GM12878 (cell line): Measurements from ENCODE around the gene SYS1. TPM values are rescaled to one million over a fixed set of nuclear protein-coding genes. Genes with fewer than 3 reads are reported as not detected.

Experiments
- ATAC-seq: fragments of 200-7000 bp; cut with Tn5 transposase; 3 replicates; pipeline ENCODE4 v1.9.1; 2020; ENCODE audit warnings: mild to moderate bottlenecking, moderate library complexity
- BruUV-seq: library from RNA; stranded (reverse); fragments of 400-500 nt; replicated peaks from 2 replicates; lab custom pipeline; 2021; lab: Mats Ljungman, UMichigan
- CTCF ChIA-PET: fragments of 300-600 bp; sonication (Branson Sonifier 250); formaldehyde crosslinking; extraction: SDS; loops from one replicate; lab custom pipeline; 2021; ENCODE audit warnings: inconsistent platforms; lab: Yijun Ruan, JAX
- POLR2A ChIA-PET: fragments of 350-600 bp; formaldehyde crosslinking; extraction: SDS; loops from one replicate; lab custom pipeline; 2021; ENCODE audit warnings: inconsistent platforms; lab: Charles Lee
- RAD21 ChIA-PET: fragments of 300-600 bp; sonication (Branson Sonifier 250); formaldehyde crosslinking; loops from one replicate; lab custom pipeline; 2023; ENCODE audit warnings: antibody characterized with exemption; ENCODE audit not compliant: unreplicated experiment; lab: Charles Lee
- SMC1A ChIA-PET: fragments of 300-600 bp; sonication (Branson Sonifier 250); formaldehyde crosslinking; loops from one replicate; lab custom pipeline; 2023; ENCODE audit not compliant: unreplicated experiment, uncharacterized antibody; lab: Charles Lee
- DNase-seq: peaks from one replicate; pipeline ENCODE4 v3.0.0-alpha.2; 2011; ENCODE audit warnings: low read depth, low spot score
- FAIRE-seq: peaks from 3 replicates; lab custom pipeline; 2011; peaks lifted over from hg19 to GRCh38; lab: Jason Lieb, UNC
- H2AFZ ChIP-seq: 2 replicates; pipeline ENCODE4 v1.6.0; 2011; ENCODE audit warnings: low read depth, low read length, control low read depth; ENCODE audit not compliant: control insufficient read depth
- H3K27ac ChIP-seq: 2 replicates; pipeline ENCODE4 v1.5.1; 2011; ENCODE audit warnings: control low read depth; ENCODE audit not compliant: control insufficient read depth, insufficient read depth
- H3K27me3 ChIP-seq, 2 experiments: replicated peaks in 1 of 2; 2 replicates each; pipeline versions ENCODE4 v1.6.0 to v1.6.1; 2011; ENCODE audit warnings: low read length in 1 of 2; ENCODE audit not compliant: control insufficient read depth in 2 of 2, insufficient read depth in 2 of 2
- H3K36me3 ChIP-seq, 2 experiments: 2 replicates each; pipeline ENCODE4 v1.5.1; 2011; ENCODE audit warnings: low read length in 1 of 2; ENCODE audit not compliant: control insufficient read depth in 2 of 2, insufficient read depth in 2 of 2
- H3K4me1 ChIP-seq: 2 replicates; pipeline ENCODE4 v1.6.1; 2011; ENCODE audit warnings: mild to moderate bottlenecking, low read length, moderate library complexity, mixed read lengths; ENCODE audit not compliant: control insufficient read depth, insufficient read depth
- H3K4me2 ChIP-seq: 2 replicates; pipeline ENCODE4 v1.6.0; 2011; ENCODE audit warnings: control low read depth; ENCODE audit not compliant: control insufficient read depth, insufficient read depth
- H3K4me3 ChIP-seq: fragments of 200-600 bp; sonication (generic); 2 replicates; pipeline ENCODE4 v1.5.1; 2016
- H3K79me2 ChIP-seq: 2 replicates; pipeline ENCODE4 v1.6.0; 2011; ENCODE audit warnings: low read length; ENCODE audit not compliant: control insufficient read depth, insufficient read depth
- H3K9ac ChIP-seq: 2 replicates; pipeline ENCODE4 v1.8.0; 2011; ENCODE audit warnings: low read length, control low read depth, mixed read lengths; ENCODE audit not compliant: control insufficient read depth, insufficient read depth
- H3K9me3 ChIP-seq: replicated peaks from 3 replicates; pipeline ENCODE4 v1.5.1; 2011; ENCODE audit warnings: mild to moderate bottlenecking, low read length; ENCODE audit not compliant: control insufficient read depth, insufficient read depth
- H4K20me1 ChIP-seq: 2 replicates; pipeline ENCODE4 v1.6.0; 2011; ENCODE audit not compliant: control insufficient read depth, insufficient read depth
- BMI1 ChIP-seq: fragments of 450-650 bp; IDR thresholded peaks from 2 replicates; pipeline ENCODE4 v1.6.1; 2016; ENCODE audit warnings: mild to moderate bottlenecking, moderate library complexity, borderline replicate concordance
- CBFB ChIP-seq: IDR thresholded peaks from 2 replicates; pipeline ENCODE4 v1.6.1; 2016; ENCODE audit warnings: antibody characterized with exemption, low read depth
- EP300 ChIP-seq, 2 experiments: fragments of 150-350 bp in 1 of 2; IDR thresholded peaks; 2 replicates each; pipeline ENCODE4 v1.6.1; 2011 to 2012; ENCODE audit warnings: low read depth in 2 of 2, low read length in 2 of 2, borderline replicate concordance in 1 of 2, improper control_type of control experiment in 1 of 2, inconsistent platforms in 1 of 2; ENCODE audit not compliant: control insufficient read depth in 1 of 2
- ETV6 ChIP-seq, 2 experiments: fragments of 450-650 bp in 1 of 2; IDR thresholded peaks in 1 of 2; conservative IDR thresholded peaks in 1 of 2; 2 replicates each; pipeline ENCODE4 v1.6.1; 2014; ENCODE audit warnings: antibody characterized with exemption in 1 of 2, borderline replicate concordance in 1 of 2, low read depth in 1 of 2, mild to moderate bottlenecking in 1 of 2, moderate library complexity in 1 of 2
- FOS ChIP-seq: IDR thresholded peaks from 3 replicates; pipeline ENCODE4 v1.6.1; 2011; ENCODE audit warnings: borderline replicate concordance; ENCODE audit not compliant: insufficient read length; ENCODE audit errors: extremely low read depth
- MTA2 ChIP-seq: fragments of 450-650 bp; IDR thresholded peaks from 2 replicates; pipeline ENCODE4 v1.6.1; 2016; ENCODE audit warnings: low read depth, mild to moderate bottlenecking, moderate library complexity
- NR2C1 ChIP-seq: fragments of 450-650 bp; IDR thresholded peaks from 2 replicates; pipeline ENCODE4 v1.6.1; 2017; ENCODE audit warnings: antibody characterized with exemption, mild to moderate bottlenecking, moderate library complexity
- RBBP5 ChIP-seq: fragments of 200-600 bp; sonication (generic); conservative IDR thresholded peaks from 2 replicates; pipeline ENCODE4 v1.6.1; 2016
- TCF3 ChIP-seq: IDR thresholded peaks from 2 replicates; pipeline ENCODE4 v1.6.1; 2012; ENCODE audit warnings: low read depth, mild to moderate bottlenecking, low read length, borderline replicate concordance; ENCODE audit not compliant: insufficient read depth
- YBX1 ChIP-seq: fragments of 450-650 bp; IDR thresholded peaks from 2 replicates; pipeline ENCODE4 v1.6.1; 2016; ENCODE audit warnings: antibody characterized with exemption
- ZNF384 ChIP-seq: IDR thresholded peaks from 2 replicates; pipeline ENCODE4 v1.6.1; 2012; ENCODE audit warnings: low read depth, mild to moderate bottlenecking, low read length, improper control_type of control experiment, borderline replicate concordance
- ZSCAN29 ChIP-seq: fragments of 450-650 bp; IDR thresholded peaks from 2 replicates; pipeline ENCODE4 v1.6.1; 2017; ENCODE audit warnings: mild to moderate bottlenecking, moderate library complexity
- WGBS: methylation state at CpG from one replicate; pipeline ENCODE4 v1.1.6; 2016; ENCODE audit warnings: low lambda C conversion rate; ENCODE audit not compliant: insufficient replicate concordance, insufficient coverage; ENCODE audit errors: missing lambda C conversion rate; 5-methylcytosine and 5-hydroxymethylcytosine counted together
- in situ Hi-C: fragments of 300-500 bp; cut with MboI; formaldehyde crosslinking; loops from 9 replicates; pipeline ENCODE4 v1.14.3; 2018; ENCODE audit warnings: mixed read lengths
- intact Hi-C: fragments of 100-400 bp; cut with micrococcal nuclease; formaldehyde crosslinking; loops from one replicate; pipeline ENCODE4 v1.14.2; 2022; ENCODE audit not compliant: unreplicated experiment
- polyA plus RNA-seq, 11 experiments: library from polyadenylated mRNA; depleted of rRNA in 4 of 11; unstranded in 6 of 11; stranded (reverse) in 5 of 11; fragments of >200 nt; fragmentation: Nextera tagmentation in 4 of 11; fragmentation: Illumina TruSeq in 1 of 11; extraction: Ambion mirVana in 4 of 11; extraction: Trizol in 1 of 11; gene quantifications; 1 replicate in 1 of 11; 2 replicates in 10 of 11; pipeline versions ENCODE4 v1.2.1 to v1.2.3, GENCODE V29; 2011 to 2016; ENCODE audit warnings: inconsistent platforms in 2 of 11, missing spikeins in 2 of 11, low read depth in 1 of 11
- total RNA-seq, 4 experiments: library from RNA; depleted of rRNA in 3 of 4; stranded (reverse); fragments of >200 nt in 3 of 4; fragmentation: Illumina TruSeq in 1 of 4; extraction: Trizol in 1 of 4; gene quantifications; 2 replicates each; pipeline versions ENCODE4 v1.2.1 to v1.2.3, GENCODE V29; 2013 to 2021
- TF ChIP-seq, protein P1 (sequence below): IDR thresholded peaks from 2 replicates; pipeline ENCODE4 v1.6.1; 2012; ENCODE audit warnings: low read depth, low read length, improper control_type of control experiment
- TF ChIP-seq, protein P2 (sequence below), 3 experiments: IDR thresholded peaks in 2 of 3; conservative IDR thresholded peaks in 1 of 3; 2 replicates each; pipeline ENCODE4 v1.5.1; 2011; ENCODE audit warnings: low read depth in 3 of 3, low read length in 3 of 3, mild to moderate bottlenecking in 3 of 3, control low read depth in 2 of 3, moderate library complexity in 2 of 3, inconsistent platforms in 1 of 3, mixed read lengths in 1 of 3; ENCODE audit not compliant: control insufficient read depth in 2 of 3, insufficient read depth in 1 of 3; ENCODE audit errors: extremely low read depth in 1 of 3

The SYS1 gene
- total and polyA plus RNA-seq, 10 of the 15 experiments (the other 5 are each of a cell fraction or from before 2014, with no cell fraction given): 5.1 to 22.6 (median 9.3) TPM

DNA sequence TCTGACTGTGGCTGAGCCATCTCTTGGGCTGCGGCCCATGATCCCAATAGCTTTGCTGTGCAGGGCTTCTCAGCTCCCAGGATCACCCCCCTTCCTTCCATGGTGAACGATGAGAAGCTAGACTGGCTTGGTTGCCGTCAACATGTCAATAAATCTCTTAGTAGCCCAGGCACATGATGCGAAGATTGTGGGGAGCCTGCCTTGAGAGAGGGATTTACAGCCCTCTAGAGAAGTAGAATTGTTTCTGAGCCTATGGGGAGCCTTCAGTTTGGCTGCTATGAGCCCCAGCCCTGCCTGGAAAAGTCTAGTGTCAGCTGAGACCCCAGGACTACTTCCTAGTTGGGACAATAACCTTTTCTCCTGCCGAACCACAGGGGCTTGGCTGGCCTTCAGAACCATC is 49.7 kb downstream of the SYS1 start:
- H3K4me3 ChIP-seq: no peak overlapping the region
- H3K9me3 ChIP-seq: no peaks in the 10 kb centered on the region
- H4K20me1 ChIP-seq: no peaks in the 10 kb centered on the region
- ATAC-seq (no peak), FAIRE-seq (no peak), DNase-seq (no peak)
- ChIA-PET CTCF (interaction anchor here (0.9 to 2.2 kb wide), 4 partner anchors 10 to 39 kb away, joined by 3 to 11 read pairs (median 5); no protein-coding TSS in a partner anchor), SMC1A (interaction anchor here (0.5 to 2.5 kb wide), 6 partner anchors 24 to 51 kb away, joined by 3 to 14 read pairs (median 4); partner anchors contain the start of gene SYS1), POLR2A (interaction anchor here (1.1 kb wide), 1 partner anchor 50 kb away, joined by 3 read pairs; the partner anchor contains the start of gene SYS1), RAD21 (interaction anchor here (0.6 to 1.4 kb wide), 4 partner anchors 16 to 358 kb away, joined by 3 to 5 read pairs (median 4); partner anchors contain the start of gene SYS1)
- TF ChIP-seq, protein P1, sequence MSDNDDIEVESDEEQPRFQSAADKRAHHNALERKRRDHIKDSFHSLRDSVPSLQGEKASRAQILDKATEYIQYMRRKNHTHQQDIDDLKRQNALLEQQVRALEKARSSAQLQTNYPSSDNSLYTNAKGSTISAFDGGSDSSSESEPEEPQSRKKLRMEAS: no peak
- TF ChIP-seq NR2C1 (no peak), ZSCAN29 (no peak), FOS (no peak), RBBP5 (no peak)
- in situ Hi-C loops: no loop called here
- no peak overlapping the region for H3K27ac ChIP-seq
- H3K4me2 ChIP-seq: no peak overlapping the region
- no peaks in the 10 kb centered on the region for H3K27me3 ChIP-seq
- H3K36me3 ChIP-seq: no peaks in the 10 kb centered on the region; a peak in 1 of 4 replicates
- peaks cover 13% of the 10 kb centered on the region for H3K79me2 ChIP-seq
- intact Hi-C loops: no loop called here
- no peak overlapping the region for H3K9ac ChIP-seq
- H3K4me1 ChIP-seq: peaks cover 5% of the 10 kb centered on the region; the same call in 1 of the 2 replicates
- WGBS: 63% methylated on average over 5 of the region's 5 CpGs
- BruUV-seq: no TSS peak
- no peak overlapping the region for H2AFZ ChIP-seq

DNA sequence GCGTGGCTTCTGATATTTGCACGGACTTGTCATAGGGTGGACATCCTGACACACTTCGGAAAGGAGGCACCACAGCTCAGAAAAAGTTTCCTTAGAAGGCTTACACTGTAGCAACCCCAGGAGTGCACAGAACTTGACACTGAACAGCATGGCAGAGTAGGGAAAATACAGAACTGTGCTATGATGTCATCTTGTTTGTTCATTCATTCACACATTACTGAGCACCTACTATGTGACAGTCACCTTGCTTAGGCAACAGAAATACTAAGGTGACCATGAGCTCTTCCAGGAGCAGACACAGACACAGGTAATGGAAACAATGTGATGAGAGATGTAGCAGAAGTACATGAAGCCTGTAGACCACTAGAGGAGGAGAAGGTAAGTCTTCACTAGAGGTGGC is 50.5 kb downstream of the SYS1 start:
- Histone ChIP-seq H3K4me1 (peaks cover 5% of the 10 kb centered on the region; the same call in 1 of the 2 replicates), H3K4me3 (no peak overlapping the region), H3K36me3 (no peaks in the 10 kb centered on the region), H2AFZ (no peak overlapping the region), H3K4me2 (no peak overlapping the region), H4K20me1 (no peaks in the 10 kb centered on the region), H3K9ac (no peak overlapping the region), H3K27ac (no peak overlapping the region), H3K27me3 (no peaks in the 10 kb centered on the region), H3K9me3 (no peaks in the 10 kb centered on the region), H3K79me2 (peaks cover 13% of the 10 kb centered on the region)
- ChIA-PET POLR2A (interaction anchor here (0.6 to 1.2 kb wide), 3 partner anchors 45 to 406 kb away, joined by 3 to 6 read pairs (median 4); partner anchors contain the start of gene SYS1), RAD21 (interaction anchor here (0.6 to 1.4 kb wide), 3 partner anchors 17 to 51 kb away, joined by 3 to 5 read pairs (median 4); partner anchors contain the start of gene SYS1), CTCF (interaction anchor here (0.7 to 2.2 kb wide), 5 partner anchors 11 to 360 kb away, joined by 3 to 11 read pairs (median 4); partner anchors contain the start of gene SYS1), SMC1A (interaction anchor here (1.3 to 2.5 kb wide), 4 partner anchors 23 to 50 kb away, joined by 4 to 14 read pairs (median 8); partner anchors contain the start of gene SYS1)
- DNase-seq (no peak), ATAC-seq (no peak), FAIRE-seq (no peak)
- in situ Hi-C loops: no loop called here
- intact Hi-C loops: no loop called here
- BruUV-seq: no TSS peak
- 56% methylated on average over 3 of the region's 3 CpGs for WGBS
- TF ChIP-seq TCF3 (no peak), CBFB (no peak), BMI1 (no peak), ZNF384 (no peak), ETV6 (conservative IDR thresholded peaks at IDR 0.05 in 1 of 2, IDR thresholded peaks at IDR 0.05 in 1 of 2; ENCODE audit: borderline replicate concordance in 1 of 2, low read depth in 1 of 2) (no peak), EP300 (IDR thresholded peaks at IDR 0.05; ENCODE audit: borderline replicate concordance in 1 of 2, control insufficient read depth in 1 of 2, low read depth in 2 of 2, low read length in 2 of 2) (no peak), YBX1 (no peak), MTA2 (no peak)
- TF ChIP-seq, protein P2, sequence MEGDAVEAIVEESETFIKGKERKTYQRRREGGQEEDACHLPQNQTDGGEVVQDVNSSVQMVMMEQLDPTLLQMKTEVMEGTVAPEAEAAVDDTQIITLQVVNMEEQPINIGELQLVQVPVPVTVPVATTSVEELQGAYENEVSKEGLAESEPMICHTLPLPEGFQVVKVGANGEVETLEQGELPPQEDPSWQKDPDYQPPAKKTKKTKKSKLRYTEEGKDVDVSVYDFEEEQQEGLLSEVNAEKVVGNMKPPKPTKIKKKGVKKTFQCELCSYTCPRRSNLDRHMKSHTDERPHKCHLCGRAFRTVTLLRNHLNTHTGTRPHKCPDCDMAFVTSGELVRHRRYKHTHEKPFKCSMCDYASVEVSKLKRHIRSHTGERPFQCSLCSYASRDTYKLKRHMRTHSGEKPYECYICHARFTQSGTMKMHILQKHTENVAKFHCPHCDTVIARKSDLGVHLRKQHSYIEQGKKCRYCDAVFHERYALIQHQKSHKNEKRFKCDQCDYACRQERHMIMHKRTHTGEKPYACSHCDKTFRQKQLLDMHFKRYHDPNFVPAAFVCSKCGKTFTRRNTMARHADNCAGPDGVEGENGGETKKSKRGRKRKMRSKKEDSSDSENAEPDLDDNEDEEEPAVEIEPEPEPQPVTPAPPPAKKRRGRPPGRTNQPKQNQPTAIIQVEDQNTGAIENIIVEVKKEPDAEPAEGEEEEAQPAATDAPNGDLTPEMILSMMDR (IDR thresholded peaks at IDR 0.05 in 2 of 3, conservative IDR thresholded peaks at IDR 0.05 in 1 of 3; ENCODE audit: control insufficient read depth in 2 of 3, extremely low read depth in 1 of 3, insufficient read depth in 1 of 3, low read depth in 3 of 3, low read length in 3 of 3): no peak
